Activated CD4-positive, alpha-beta T cell treated with anti-CD3 and anti-CD28 coated beads, Interleukin-2, Interleukin-4, amounts not matched to agents 100 ng/mL and 50 ng/mL, durations not matched to agents 16 hours and 8 hours (primary cell): Measurements from ENCODE around the gene TMEM156.
"Not testable (repeated sequence)": the region's sequence is repeated elsewhere in the genome, so short reads cannot be mapped to it uniquely, and the experiment has no call there.

Experiments used
- DNase-seq: peaks from one replicate; pipeline ENCODE4 v3.0.0-alpha.2; 2020; ENCODE audit warnings: low spot score

TMEM156 gene

GRCh38 chr4:38957261-38957815 is 74.9 kb downstream of the TMEM156 start:
- peak; percentile 33 for DNase-seq

- no peak for DNase-seq
These were observed 76.3 kb downstream of the TMEM156 start for GRCh38 chr4:38955957-38956356.

DNA sequence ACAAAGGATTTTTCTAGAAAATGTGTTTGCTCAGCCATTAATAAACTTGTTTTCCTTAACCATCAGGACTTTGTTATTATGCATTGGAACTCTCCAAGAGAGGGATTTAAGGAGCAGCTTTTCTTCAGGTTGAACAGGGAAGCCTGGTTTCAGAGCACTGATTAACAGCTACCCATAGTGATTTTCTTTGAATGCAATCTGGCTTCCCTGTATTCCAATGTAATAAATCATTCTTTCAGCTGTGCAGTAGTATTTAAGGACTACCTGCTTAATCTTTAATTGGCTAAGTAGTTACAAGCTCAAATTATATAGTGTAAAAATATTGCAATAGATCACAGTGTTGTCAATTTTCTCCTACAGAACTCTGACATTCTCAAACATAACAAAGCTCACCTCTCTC is 77.5 kb downstream of the TMEM156 start:
- no peak for DNase-seq

DNA sequence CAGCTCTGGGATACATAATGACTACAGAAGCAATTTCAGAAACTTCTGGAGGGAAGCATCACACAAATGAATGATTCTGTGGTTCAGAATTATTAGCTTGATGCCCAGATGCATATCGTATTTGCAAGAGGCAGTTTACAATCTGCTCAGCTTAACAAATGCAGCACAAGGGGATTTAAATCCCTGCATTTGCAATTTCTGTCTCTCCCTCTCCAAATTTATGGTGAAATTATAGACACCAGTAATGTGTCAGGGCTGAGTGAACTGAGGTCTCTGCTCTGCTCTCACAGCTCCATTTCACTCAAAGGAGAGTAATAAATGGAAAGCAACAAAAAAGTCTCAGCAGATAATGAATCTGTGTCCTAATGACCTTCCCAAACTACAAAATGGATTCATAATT is 80.2 kb downstream of the TMEM156 start:
- DNase-seq, result no peak

DNA sequence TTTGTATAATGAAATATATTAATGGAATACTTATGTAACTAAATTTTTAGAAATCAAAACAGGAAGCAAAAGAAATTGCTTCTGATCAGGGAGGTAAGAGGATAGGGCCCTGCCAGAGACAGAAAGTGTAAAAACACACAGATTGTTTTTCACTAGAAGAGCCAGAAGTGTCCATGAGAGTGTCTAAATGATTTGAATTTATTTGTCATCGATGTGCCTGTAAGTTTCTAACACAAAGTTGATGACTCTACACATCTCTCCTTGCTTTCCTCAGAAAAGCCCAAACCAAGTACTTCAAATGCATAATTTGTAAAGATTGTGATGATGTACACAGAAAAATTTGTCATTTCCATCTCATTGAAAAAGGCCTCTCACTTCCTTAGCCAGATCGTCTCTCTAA is 80.6 kb downstream of the TMEM156 start:
- DNase-seq, result no peak

DNA sequence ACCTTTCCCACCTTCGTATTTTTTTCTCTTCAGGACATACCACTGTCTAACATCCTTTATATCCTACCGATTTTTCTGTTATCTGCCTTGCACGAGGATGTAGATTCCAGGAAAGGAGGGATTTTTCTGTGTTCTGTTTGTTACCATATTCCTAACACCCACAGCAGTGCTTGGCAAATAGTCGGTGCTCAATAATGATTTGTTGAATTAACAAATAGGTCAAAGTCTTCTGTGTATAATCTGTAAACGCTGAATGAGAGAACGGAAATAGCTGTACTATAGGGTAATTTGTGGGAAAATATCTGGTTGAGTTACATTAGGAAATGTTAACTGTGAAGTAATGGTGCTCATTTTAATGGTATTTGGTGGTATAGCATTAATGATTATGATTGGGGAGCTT is 81.5 kb downstream of the TMEM156 start:
- no peak for DNase-seq

DNA sequence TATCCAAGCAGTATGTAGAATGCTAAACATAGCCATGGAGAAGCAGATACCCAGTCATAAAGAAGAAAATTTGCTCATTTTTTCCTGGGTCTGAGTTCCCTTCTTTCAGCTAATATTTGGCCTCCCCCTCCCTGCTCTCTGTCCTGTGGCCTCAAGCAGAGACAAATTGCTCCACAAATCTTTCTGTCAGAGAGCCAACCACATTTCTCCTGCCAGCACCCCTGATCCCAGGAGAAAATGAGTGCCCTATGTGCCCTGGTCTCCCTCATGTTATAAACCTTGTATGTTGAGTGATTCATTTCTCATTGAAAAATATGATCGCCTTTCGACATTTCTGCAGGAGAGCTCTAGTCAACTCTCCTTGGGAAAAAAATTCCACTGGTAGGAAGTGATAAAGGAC is 82.0 kb downstream of the TMEM156 start:
- no peak for DNase-seq

GRCh38 chr4:38949411-38950051 is 82.7 kb downstream of the TMEM156 start:
- DNase-seq, result peak; percentile 24

GRCh38 chr4:38948551-38948950 is 83.7 kb downstream of the TMEM156 start:
- no peak for DNase-seq

DNA sequence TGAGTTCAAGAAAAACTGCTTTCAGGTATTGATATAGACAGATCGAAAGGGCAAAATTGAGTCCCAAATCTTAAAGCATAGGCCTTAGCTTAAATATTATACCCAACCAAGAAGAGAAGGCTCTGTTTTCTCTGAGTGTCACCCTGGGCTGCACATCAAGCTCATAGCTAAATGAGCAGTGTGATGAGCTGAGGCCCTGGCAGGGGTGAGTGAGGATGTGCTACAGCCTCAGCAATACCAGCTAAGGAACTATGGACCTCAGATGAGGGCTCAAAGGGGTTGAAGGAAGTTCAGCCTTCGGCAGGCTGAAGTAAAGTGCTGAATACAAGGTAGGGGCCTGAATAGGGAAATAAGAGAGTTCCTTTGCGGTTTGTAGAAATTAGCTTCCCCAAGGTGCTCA is 85.3 kb downstream of the TMEM156 start:
- DNase-seq, result no peak

DNA sequence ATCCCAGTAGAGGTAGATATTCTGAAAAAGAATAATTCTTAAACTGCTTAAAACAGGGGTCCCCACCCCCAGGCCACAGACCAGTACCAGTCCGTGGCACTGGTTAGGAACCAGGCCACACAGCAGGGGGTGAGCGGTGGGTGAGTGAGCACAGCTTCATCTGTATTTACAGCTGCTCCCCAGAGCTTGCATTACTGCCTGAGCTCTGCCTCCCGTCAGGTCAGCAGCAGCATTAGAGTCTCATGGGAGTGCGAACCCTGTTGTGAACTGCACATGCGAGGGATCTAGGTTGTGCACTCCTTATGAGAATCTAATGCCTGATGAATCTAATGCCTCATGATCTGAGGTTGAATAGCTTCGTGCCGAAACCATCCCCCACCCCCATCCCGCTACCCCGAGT is 87.8 kb downstream of the TMEM156 start:
- no peak for DNase-seq

GRCh38 chr4:38943343-38943742 is 88.9 kb downstream of the TMEM156 start:
- no peak for DNase-seq

GRCh38 chr4:38941906-38942305 is 90.3 kb downstream of the TMEM156 start:
- DNase-seq, result not testable (repeated sequence)

GRCh38 chr4:38940476-38940875 is 91.7 kb downstream of the TMEM156 start:
- no peak for DNase-seq

- DNase-seq, result no peak
These were observed 93.0 kb downstream of the TMEM156 start for GRCh38 chr4:38939165-38939564.

GRCh38 chr4:38935391-38936073 is 96.7 kb downstream of the TMEM156 start:
- DNase-seq, result no peak

DNA sequence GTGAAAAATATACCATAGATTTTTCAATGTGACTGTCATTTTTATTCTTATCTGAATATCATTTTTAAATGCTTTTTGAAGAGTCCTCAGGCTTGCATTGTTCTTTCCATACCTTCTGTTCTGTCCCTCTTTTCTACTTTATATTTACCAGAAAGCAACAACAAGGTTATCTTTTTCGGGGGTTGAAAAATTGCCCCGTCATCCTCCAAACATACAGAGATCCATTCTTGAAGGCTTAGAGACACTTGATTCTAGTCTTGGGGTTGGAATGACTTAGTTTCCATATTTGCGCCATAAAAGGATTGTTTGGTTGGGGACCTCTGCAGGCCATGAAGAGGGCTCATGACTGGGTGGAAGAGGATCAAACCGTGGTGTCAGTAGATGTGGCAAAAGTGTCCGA is 101.1 kb downstream of the TMEM156 start:
- no peak for DNase-seq

DNA sequence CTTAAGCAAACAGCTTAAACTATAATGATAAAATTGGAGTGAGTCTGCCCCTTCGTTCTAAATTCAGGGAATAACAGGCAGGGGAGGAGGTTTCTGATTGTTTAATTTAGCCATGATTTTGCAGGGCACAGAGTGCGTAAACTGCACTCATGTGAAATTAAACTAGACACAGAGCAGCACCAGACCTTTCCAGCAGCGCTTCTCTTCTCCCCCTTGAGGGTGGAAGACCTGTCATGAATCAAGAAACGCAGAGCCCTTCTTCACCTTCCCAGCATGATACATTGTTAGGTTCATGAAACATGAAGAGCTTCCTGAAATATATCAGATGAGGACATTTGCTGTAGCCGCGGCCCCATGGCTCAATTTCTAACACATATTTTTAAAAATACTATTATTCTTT is 101.5 kb downstream of the TMEM156 start:
- no peak for DNase-seq

DNA sequence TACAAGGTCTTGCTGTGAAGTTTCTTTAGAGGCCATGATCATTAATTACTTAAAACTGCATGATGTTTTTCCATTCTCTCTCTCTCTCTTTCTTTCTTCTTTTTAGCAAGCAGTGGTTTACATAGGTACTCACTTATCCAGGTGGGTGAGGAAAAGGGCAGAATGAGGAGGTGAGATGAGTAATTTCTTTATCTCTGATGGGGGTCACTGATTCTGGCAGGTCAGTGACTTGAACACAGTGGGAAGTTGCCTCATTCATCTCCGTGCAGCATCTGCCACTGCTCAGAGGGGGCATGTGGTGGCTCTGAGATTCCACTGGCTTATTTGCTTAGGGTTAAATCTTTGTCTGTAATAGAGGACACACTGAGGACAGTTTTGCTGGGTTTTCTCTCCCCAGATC is 102.0 kb downstream of the TMEM156 start:
- DNase-seq, result no peak

DNA sequence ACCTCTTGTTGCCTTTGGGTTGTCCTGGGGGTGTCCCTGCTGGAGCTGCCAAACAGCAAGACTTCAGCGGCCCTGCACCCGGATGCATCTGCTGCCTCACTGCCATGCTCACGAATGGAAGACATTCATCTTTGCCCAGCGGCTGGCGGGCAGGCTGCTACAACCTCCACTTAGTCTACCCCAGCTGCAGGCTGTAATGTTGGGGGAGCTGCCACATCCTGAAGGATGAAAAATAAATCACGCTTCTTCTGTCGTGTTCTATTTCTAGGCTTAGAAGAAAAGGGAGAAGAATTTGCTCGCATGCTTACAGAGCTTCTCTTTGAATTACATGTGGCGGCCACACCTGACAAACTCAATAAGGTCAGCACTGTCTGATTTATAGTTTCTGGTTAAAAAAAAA is 103.2 kb downstream of the TMEM156 start:
- DNase-seq, result no peak

DNA sequence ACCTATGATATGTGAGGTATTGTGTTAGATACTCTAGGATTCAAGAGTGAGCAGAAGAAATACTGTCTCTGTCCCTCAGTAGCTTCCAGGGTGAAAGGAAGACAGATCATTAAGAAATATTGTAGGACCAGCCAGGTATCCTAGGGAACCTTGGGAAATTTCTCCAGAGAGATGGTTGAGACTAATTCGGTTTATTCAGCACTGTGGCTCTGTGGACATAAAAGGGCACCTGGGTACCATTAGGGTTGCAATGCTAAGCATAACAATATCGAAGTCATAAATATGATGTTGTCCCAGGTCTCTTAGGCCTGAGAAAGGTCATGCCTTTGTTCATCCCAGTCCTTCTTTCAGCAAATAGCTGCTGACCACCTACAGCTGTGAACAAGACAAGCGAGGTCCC is 103.6 kb downstream of the TMEM156 start:
- no peak for DNase-seq

- DNase-seq, result no peak
These were observed 105.3 kb downstream of the TMEM156 start for GRCh38 chr4:38926896-38927295.

GRCh38 chr4:38925492-38926413 is 106.5 kb downstream of the TMEM156 start:
- DNase-seq, result no peak
